HG03108 (cell line): ENCODE measurements around the gene TEX19.
"Not testable (repeated sequence)": the region's sequence is repeated elsewhere in the genome, so short reads cannot be mapped to it uniquely, and the experiment has no call there.

Source experiments
- ATAC-seq: cut with Tn5 transposase; IDR thresholded peaks from one replicate; pipeline ENCODE4 v1.9.1; 2021; ENCODE audit warnings: moderate library complexity; ENCODE audit not compliant: unreplicated experiment

TEX19 gene

GRCh38 chr17:82353484-82353883, 5.6 kb upstream of the TEX19 start:
- no peak for ATAC-seq

GRCh38 chr17:82354804-82355308, 4.2 kb upstream of the TEX19 start:
- ATAC-seq, result no peak

- no peak for ATAC-seq
These were observed 3.1 kb upstream of the TEX19 start for GRCh38 chr17:82355770-82356427.

GRCh38 chr17:82356845-82357355, 2.1 kb upstream of the TEX19 start:
- ATAC-seq, result no peak

GRCh38 chr17:82357394-82357793, 1.7 kb upstream of the TEX19 start:
- no peak for ATAC-seq

- not testable (repeated sequence) for ATAC-seq
These were observed 516 bp downstream of the TEX19 start for GRCh38 chr17:82359451-82360074.

GRCh38 chr17:82361885-82362633, 3.0 kb downstream of the TEX19 start:
- no peak for ATAC-seq

GRCh38 chr17:82365606-82366295, 6.7 kb downstream of the TEX19 start:
- no peak for ATAC-seq

- no peak for ATAC-seq
These were observed 7.7 kb downstream of the TEX19 start for GRCh38 chr17:82366749-82367148.

GRCh38 chr17:82367724-82368524, 8.9 kb downstream of the TEX19 start:
- no peak for ATAC-seq

GRCh38 chr17:82369211-82369610, 10.2 kb downstream of the TEX19 start:
- no peak for ATAC-seq

GRCh38 chr17:82370471-82371332, 11.7 kb downstream of the TEX19 start:
- no peak for ATAC-seq

GRCh38 chr17:82371333-82372248, 12.5 kb downstream of the TEX19 start, which contains the start of gene UTS2R:
Gene UTS2R (plus strand): TSS chr17:82371765. CDS start chr17:82374325, 2,560 bp downstream.
- ATAC-seq, result no peak

- ATAC-seq, result no peak
These were observed 13.4 kb downstream of the TEX19 start for GRCh38 chr17:82372249-82373071.

GRCh38 chr17:82373072-82373452, 14.0 kb downstream of the TEX19 start:
- ATAC-seq, result not testable (repeated sequence)

GRCh38 chr17:82373731-82374625, 14.9 kb downstream of the TEX19 start:
- ATAC-seq, result no peak
